Measurements from ENCODE around the gene C2CD4C. TPM values are rescaled to one million over a fixed set of nuclear protein-coding genes. Genes with fewer than 3 reads are reported as not detected.
A peak's percentile ranks its signal among the peaks of the same experiment; 100 is the strongest.
"Not testable (repeated sequence)": the region's sequence is repeated elsewhere in the genome, so short reads cannot be mapped to it uniquely, and the experiment has no call there.

Gene C2CD4C
- total RNA-seq, 1 experiment from 2014 or later = 13.6 TPM

DNA sequence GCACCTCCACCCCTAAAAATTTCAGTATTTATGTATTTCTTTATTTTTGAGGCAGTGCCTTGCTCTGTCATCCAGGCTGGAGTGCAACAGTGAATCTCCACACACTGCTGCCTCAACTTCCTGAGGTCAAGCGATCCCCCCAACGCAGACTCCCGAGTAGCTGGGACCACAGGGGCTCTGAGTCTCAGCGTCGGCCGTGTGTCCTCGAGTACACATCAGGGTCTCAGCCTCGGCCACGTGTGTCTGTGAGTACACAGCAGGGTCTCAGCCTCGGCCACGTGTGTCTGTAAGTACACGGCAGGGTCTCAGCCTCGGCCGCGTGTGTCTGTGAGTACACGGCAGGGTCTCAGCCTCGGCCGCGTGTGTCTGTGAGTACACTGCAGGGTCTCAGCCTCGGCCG is 21.2 kb downstream of the C2CD4C start:
- DNase-seq (ENCODE audit: low read depth, low spot score) (no peak), ATAC-seq (no peak)
- in situ Hi-C loops (cut with HindIII; ENCODE audit: low pct_unique_long_range_greater_than_20kb, low sequenced_read_pairs) (no loop called here), intact Hi-C loops (cut with micrococcal nuclease; ENCODE audit: unreplicated experiment) (no loop called here)
- CTCF ChIA-PET = no interaction called here
- Histone ChIP-seq H3K4me3 (ENCODE audit: low read depth in 2 of 2, low read length in 2 of 2) (no peak overlapping the region), H3K36me3 (ENCODE audit: control insufficient read depth, insufficient read depth, low read length) (no peaks in the 10 kb centered on the region), H3K27me3 (ENCODE audit: control insufficient read depth, insufficient read depth, low read length) (no peaks in the 10 kb centered on the region), H3K9me3 (ENCODE audit: control insufficient read depth, insufficient read depth, low read depth, low read length) (no peaks in the 10 kb centered on the region), H3K4me1 (ENCODE audit: control insufficient read depth, insufficient read depth, low read length) (no peaks in the 10 kb centered on the region), H3K27ac (ENCODE audit: low read length) (no peak overlapping the region)
- POLR2A ChIA-PET = no interaction called here
- no peak for TF ChIP-seq REST (IDR thresholded peaks at IDR 0.05; ENCODE audit: insufficient read depth in 1 of 2, low read depth in 2 of 2, low read length in 1 of 2)
- no peak for TF ChIP-seq SIN3A (IDR thresholded peaks at IDR 0.05; ENCODE audit: borderline replicate concordance, insufficient read depth, low read depth, low read length)
- TF ChIP-seq, protein P1, sequence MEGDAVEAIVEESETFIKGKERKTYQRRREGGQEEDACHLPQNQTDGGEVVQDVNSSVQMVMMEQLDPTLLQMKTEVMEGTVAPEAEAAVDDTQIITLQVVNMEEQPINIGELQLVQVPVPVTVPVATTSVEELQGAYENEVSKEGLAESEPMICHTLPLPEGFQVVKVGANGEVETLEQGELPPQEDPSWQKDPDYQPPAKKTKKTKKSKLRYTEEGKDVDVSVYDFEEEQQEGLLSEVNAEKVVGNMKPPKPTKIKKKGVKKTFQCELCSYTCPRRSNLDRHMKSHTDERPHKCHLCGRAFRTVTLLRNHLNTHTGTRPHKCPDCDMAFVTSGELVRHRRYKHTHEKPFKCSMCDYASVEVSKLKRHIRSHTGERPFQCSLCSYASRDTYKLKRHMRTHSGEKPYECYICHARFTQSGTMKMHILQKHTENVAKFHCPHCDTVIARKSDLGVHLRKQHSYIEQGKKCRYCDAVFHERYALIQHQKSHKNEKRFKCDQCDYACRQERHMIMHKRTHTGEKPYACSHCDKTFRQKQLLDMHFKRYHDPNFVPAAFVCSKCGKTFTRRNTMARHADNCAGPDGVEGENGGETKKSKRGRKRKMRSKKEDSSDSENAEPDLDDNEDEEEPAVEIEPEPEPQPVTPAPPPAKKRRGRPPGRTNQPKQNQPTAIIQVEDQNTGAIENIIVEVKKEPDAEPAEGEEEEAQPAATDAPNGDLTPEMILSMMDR (IDR thresholded peaks at IDR 0.05) = no peak
- no peak for TF ChIP-seq POLR2AphosphoS5 (IDR thresholded peaks at IDR 0.05; ENCODE audit: low read depth, low read length)
- no peak for TF ChIP-seq TCF7L2 (IDR thresholded peaks at IDR 0.05; ENCODE audit: low read depth, low read length)
- no TSS peak for BruUV-seq (replicated peaks)

DNA sequence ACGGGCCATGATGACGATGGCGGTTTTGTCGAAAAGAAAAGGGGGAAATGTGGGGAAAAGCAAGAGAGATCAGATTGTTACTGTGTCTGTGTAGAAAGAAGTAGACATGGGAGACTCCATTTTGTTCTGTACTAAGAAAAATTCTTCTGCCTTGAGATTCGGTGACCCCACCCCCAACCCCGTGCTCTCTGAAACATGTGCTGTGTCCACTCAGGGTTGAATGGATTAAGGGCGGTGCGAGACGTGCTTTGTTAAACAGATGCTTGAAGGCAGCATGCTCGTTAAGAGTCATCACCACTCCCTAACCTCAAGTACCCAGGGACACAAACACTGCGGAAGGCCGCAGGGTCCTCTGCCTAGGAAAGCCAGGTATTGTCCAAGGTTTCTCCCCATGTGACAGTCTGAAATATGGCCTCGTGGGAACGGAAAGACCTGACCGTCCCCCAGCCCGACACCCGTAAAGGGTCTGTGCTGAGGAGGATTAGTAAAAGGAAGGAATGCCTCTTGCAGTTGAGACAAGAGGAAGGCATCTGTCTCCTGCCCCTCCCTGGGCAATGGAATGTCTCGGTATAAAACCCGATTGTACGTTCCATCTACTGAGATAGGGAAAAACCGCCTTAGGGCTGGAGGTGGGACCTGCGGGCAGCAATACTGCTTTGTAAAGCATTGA is 22.2 kb downstream of the C2CD4C start:
- POLR2A ChIA-PET; H3K36me3 ChIP-seq (ENCODE audit: control insufficient read depth, insufficient read depth, low read length); H3K27ac ChIP-seq (ENCODE audit: low read length); in situ Hi-C loops (cut with HindIII; ENCODE audit: low pct_unique_long_range_greater_than_20kb, low sequenced_read_pairs); ATAC-seq; H3K4me1 ChIP-seq (ENCODE audit: control insufficient read depth, insufficient read depth, low read length); intact Hi-C loops (cut with micrococcal nuclease; ENCODE audit: unreplicated experiment); CTCF ChIA-PET; DNase-seq (ENCODE audit: low read depth, low spot score); H3K9me3 ChIP-seq (ENCODE audit: control insufficient read depth, insufficient read depth, low read depth, low read length); BruUV-seq (replicated peaks); H3K27me3 ChIP-seq (ENCODE audit: control insufficient read depth, insufficient read depth, low read length); H3K4me3 ChIP-seq (ENCODE audit: low read depth in 2 of 2, low read length in 2 of 2): not testable (repeated sequence)

- intact Hi-C loops (cut with micrococcal nuclease; ENCODE audit: unreplicated experiment); H3K4me3 ChIP-seq (ENCODE audit: low read depth in 2 of 2, low read length in 2 of 2); POLR2A ChIA-PET; H3K4me1 ChIP-seq (ENCODE audit: control insufficient read depth, insufficient read depth, low read length); CTCF ChIA-PET; H3K27ac ChIP-seq (ENCODE audit: low read length); H3K36me3 ChIP-seq (ENCODE audit: control insufficient read depth, insufficient read depth, low read length); H3K9me3 ChIP-seq (ENCODE audit: control insufficient read depth, insufficient read depth, low read depth, low read length); in situ Hi-C loops (cut with HindIII; ENCODE audit: low pct_unique_long_range_greater_than_20kb, low sequenced_read_pairs); ATAC-seq; H3K27me3 ChIP-seq (ENCODE audit: control insufficient read depth, insufficient read depth, low read length); BruUV-seq (replicated peaks); DNase-seq (ENCODE audit: low read depth, low spot score): not testable (repeated sequence)
- TF ChIP-seq, protein P1 (IDR thresholded peaks at IDR 0.05) = peak; percentile 36; the same call in 1 of the 2 replicates
Measured at GRCh38 chr19:386189-386588, 22.8 kb downstream of the C2CD4C start.
